Head of caudate nucleus (tissue), 42 donors: ENCODE data around the gene KLHL20.
"Not testable (repeated sequence)": the region's sequence is repeated elsewhere in the genome, so short reads cannot be mapped to it uniquely, and the experiment has no call there.

ENCODE experiments used
- DNase-seq, 42 donors: peaks; one replicate each; pipeline versions ENCODE4 v3.0.0 to v3.0.0-alpha.2; 2020 to 2021; ENCODE audit warnings: mixed read lengths in 7 of 42
- intact Hi-C: fragments of 100-400 bp; cut with DNase I; formaldehyde crosslinking; loops from one replicate; pipeline ENCODE4 v1.15.0; 2022

Gene KLHL20

DNA sequence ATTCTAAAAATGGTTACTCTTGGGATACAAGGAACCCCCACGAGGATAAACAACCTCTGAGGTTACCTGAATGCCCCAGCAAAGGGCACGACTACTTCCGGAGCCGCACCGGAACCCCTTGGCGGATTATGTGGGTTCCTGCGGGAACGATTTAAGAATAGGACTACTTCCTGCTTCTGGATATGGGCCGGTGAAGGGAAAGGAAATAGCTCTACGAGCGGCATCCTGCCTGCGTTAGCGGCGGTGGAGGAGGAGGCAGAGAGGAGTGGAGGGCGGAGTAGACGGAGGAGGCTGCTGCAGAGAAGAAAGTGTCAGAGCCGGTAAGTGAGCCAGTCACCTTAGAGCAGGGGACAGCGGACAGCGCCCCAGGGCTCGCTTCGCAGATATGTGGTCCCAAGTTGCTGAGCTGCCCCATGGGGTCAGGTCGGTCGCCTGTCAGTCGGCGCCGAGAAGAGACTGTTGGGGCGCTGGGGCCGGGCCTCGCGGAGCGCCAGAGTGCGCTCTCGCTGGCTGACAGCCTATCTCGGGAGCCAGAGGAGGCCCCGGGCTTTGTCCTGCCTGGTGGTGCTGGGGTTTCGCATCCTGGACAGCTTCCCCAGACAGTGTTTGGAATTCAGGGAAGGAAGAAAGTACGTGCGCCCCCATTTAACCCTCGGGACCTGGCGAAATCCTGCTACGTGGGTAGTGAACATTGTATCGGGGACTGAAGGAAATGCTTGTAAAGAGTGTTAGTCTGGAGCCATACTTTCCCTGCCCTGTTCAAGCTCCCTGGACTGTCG is at the start of gene KLHL20:
TSS of gene KLHL20 (plus strand) at position 223 of the 779 bp plus-strand sequence. CDS start 1,063 bp downstream, outside the sequence.
- intact Hi-C loops: loop anchor here (5.0 kb wide), 1 partner anchor 233 kb away; no protein-coding TSS in a partner anchor
- DNase-seq: peak; percentile 69 to 93 (median 83)

DNA sequence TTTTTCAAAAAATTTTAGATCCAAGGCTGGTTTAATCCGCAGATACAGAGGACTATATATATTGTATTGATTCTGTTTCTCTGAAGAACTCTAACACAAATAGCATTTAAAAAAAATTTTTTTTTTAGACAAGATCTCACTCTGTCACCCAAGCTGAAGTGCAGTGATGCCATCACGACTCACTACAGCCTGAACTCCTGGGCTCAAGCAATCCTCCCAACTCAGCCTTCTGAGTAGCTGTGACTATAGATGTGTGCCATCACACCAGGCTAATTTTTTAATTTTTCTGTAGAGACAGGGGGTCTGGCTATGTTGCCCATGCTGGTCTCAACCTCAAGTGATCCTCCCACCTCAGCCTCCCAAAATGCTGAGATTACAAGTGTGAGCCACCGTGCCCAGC is 48.1 kb upstream of the KLHL20 start:
- DNase-seq: no peak
- intact Hi-C loops: no loop called here

DNA sequence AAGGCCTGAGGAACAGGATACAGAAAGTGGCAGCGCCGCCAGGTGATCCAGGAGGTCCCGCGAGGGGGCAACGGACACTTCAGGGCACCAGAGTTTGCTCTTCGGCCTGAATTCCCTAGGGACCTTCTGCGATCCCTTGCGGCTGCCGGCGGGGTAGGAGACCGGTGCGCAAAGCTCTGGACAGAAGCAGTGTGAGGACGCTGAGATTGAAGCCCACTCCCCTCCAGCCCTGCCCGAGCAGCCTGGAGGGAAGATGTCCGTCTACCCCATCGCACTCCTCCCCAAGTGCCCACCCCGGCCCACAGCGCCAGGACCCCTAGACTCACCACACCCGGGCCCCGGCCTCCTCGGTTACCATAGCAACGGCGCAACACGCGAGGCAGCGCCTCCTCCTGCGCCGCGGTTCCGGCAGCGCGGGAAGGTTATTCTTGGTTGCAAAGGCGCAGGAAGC is 45.3 kb upstream of the KLHL20 start, which contains the start of gene ANKRD45:
TSS of gene ANKRD45 (minus strand) at position 361 of the 451 bp plus-strand sequence. CDS start 10,433 bp downstream, outside the sequence.
- intact Hi-C loops: no loop called here
- peak; percentile 25 to 90 (median 78) for DNase-seq

DNA sequence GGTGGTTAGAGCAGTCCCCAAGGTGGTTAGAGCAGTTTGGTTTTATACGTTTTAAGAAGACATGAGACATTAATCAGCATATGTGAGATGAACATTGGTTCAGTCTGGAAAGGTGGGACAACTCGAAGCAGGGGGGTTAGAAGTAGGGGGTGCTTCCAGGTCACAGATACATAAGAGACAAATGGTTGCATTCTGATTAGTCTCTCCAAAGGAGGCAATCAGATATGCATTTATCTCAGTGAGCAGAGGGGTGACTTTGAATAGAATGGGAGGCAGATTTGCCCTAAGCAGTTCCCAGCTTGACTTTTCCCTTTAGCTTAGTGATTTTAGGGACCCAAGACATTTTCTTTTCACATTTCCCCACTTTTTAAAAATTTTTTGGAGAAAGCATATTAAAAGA is 40.3 kb upstream of the KLHL20 start:
- intact Hi-C loops, DNase-seq: not testable (repeated sequence)

GRCh38 chr1:173680152-173680551 is 34.6 kb upstream of the KLHL20 start:
- DNase-seq, intact Hi-C loops: not testable (repeated sequence)

DNA sequence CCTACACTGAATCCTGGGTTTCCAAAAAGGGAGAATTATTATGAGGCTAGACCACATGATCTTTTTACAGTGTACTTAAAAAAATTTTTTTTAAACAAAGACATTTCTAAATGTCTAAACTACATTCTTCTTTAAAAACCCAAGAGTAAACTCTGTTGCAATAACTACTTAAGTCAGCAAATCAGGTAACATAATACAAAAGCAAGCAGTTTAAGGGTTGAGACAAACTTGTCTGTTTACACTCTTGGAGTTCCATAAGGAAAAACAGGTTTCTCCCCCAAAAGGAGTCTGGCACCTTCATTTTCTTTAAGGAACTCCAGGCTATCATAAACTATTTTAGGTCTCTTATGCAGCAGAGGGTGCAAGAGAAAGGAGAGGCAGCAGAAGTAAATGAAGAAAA is 32.6 kb upstream of the KLHL20 start:
- DNase-seq: no peak
- intact Hi-C loops: no loop called here

DNA sequence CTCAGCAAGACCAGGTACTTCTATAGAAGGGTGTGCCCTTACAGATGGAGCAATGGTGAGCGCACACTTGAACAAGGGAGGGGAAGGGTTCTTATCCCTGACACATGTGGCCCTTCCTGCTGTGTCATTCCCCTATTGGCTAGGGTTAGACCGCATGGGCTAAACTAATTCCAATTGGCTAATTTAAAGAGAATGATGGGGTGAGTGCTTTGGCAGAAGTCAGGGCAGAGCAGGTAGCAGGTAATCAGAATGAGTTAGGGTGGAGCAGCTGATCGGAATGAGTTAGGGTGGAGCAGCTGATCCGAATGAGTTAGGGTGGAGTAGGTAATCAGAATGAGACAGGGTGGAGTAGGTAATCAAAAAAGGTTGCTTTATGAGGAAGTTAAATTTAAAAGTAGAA is 30.9 kb upstream of the KLHL20 start:
- intact Hi-C loops, DNase-seq: not testable (repeated sequence)

GRCh38 chr1:173685121-173685520 is 29.7 kb upstream of the KLHL20 start:
- DNase-seq, intact Hi-C loops: not testable (repeated sequence)

DNA sequence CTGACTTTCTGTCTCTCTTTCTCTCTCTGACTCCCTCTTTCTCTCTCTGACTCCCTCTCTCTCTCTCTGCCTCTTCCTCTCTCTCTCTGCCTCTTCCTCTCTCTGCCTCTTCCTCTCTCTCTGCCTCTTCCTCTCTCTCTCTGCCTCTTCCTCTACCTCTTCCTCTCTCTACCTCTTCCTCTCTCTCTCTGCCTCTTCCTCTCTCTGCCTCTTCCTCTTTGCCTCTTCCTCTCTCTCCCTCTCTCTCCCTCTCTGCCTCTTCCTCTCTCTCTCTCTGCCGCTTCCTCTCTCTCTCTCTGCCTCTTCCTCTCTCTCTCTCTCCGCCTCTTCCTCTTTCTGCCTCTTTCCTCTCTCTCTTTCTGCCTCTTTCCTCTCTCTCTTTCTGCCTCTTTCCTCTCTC is 26.5 kb upstream of the KLHL20 start:
- intact Hi-C loops: no loop called here
- DNase-seq: no peak

- intact Hi-C loops: no loop called here
Measured at GRCh38 chr1:173693238-173693637, 21.5 kb upstream of the KLHL20 start.

DNA sequence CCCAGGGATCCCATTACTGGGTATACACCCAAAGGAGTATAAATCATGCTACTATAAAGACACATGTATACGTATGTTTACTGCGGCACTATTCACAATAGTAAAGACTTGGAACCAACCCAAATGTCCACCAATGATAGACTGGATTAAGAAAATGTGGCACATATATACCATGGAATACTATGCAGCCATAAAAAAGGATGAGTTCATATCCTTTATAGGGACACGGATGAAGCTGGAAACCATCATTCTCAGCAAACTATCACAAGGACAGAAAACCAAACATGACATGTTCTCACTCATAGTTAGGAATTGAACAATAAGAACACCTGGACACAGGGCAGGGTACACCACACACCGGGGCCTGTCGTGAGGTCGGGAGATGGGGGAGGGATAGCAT is 13.5 kb upstream of the KLHL20 start:
- DNase-seq, intact Hi-C loops: not testable (repeated sequence)

More at GRCh38 chr1:173693238-173693637, 21.5 kb upstream of the KLHL20 start:
- no peak for DNase-seq

GRCh38 chr1:173702736-173703135 is 12.0 kb upstream of the KLHL20 start:
- no peak for DNase-seq
- intact Hi-C loops: no loop called here

GRCh38 chr1:173705117-173705516 is 9.7 kb upstream of the KLHL20 start:
- intact Hi-C loops: no loop called here
- no peak for DNase-seq

DNA sequence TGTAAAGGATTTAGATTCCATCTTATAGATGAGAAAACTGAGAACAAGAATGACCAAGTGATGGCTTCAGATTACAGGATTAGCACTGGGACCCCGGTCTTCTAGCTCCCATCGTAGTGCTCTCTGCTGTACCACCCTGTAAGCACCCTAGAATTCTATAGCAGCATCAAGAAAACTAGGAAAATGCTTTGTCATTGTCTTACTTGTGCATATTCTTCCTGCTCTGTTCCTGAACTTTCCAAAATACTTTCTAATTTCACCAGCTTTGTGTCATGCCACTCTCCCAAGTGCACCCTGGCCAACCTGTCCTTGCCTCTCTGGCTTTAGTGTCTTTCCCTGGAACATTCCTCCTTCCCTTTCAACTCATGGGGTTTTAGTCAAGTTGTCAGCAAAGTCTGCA is 6.0 kb upstream of the KLHL20 start:
- intact Hi-C loops: no loop called here
- no peak for DNase-seq

- DNase-seq: peak in 1 of 42 donors; percentile 3
- intact Hi-C loops: loop anchor here (5.0 kb wide), 1 partner anchor 232 kb away; no protein-coding TSS in a partner anchor
Measured at GRCh38 chr1:173714441-173714758, 381 bp upstream of the KLHL20 start.

GRCh38 chr1:173715538-173715844 is 710 bp downstream of the KLHL20 start:
- intact Hi-C loops: no loop called here
- DNase-seq: no peak

- intact Hi-C loops: no loop called here
- DNase-seq: no peak
Measured at GRCh38 chr1:173717238-173717637, 2.5 kb downstream of the KLHL20 start.

DNA sequence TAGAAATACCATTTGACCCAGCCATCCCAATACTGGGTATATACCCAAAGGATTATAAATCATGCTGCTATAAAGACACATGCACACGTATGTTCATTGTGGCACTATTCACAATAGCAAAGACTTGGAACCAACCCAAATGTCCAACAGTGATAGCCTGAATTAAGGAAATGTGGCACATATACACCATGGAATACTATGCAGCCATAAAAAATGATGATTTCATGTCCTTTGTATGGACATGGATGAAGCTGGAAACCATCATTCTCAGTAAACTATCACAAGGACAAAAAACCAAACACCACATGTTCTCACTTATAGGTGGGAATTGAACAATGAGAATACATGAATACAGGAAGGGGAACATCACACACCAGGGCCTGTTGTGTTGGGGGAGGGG is 16.6 kb downstream of the KLHL20 start:
- DNase-seq, intact Hi-C loops: not testable (repeated sequence)

DNA sequence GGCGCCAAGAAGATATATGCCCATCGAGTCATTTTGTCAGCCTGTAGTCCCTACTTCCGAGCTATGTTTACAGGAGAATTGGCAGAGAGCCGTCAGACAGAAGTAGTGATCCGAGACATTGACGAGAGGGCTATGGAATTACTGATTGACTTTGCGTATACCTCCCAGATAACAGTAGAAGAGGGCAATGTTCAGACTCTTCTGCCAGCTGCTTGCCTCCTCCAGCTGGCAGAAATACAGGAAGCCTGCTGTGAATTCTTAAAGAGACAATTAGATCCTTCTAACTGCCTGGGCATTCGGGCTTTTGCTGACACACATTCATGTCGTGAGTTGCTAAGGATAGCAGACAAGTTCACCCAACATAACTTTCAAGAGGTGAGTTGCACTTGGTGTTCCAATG is 19.1 kb downstream of the KLHL20 start:
- intact Hi-C loops: no loop called here
- peak in 1 of 42 donors; percentile 8 for DNase-seq

- DNase-seq, intact Hi-C loops: not testable (repeated sequence)
Measured at GRCh38 chr1:173736104-173736503, 21.3 kb downstream of the KLHL20 start.
